WTC11 (cell line): Measurements from ENCODE around the gene PIP4K2C. TPM values are rescaled to one million over a fixed set of nuclear protein-coding genes. Genes with fewer than 3 reads are reported as not detected.

Experiments
- ATAC-seq: fragments of 200-7000 bp; cut with Tn5 transposase; 2 replicates; pipeline ENCODE4 v1.10.0; 2021; ENCODE audit warnings: mild to moderate bottlenecking, moderate library complexity
- CTCF ChIA-PET: fragments of 300-600 bp; sonication (Branson Sonifier 250); formaldehyde crosslinking; loops from one replicate; lab custom pipeline; 2021; ENCODE audit warnings: antibody characterized with exemption; lab: Charles Lee
- POLR2A ChIA-PET: fragments of 350-600 bp; sonication (Branson Sonifier 250); formaldehyde crosslinking; loops from one replicate; lab custom pipeline; 2021; ENCODE audit warnings: antibody characterized with exemption; lab: Charles Lee
- DNase-seq: peaks from one replicate; pipeline ENCODE4 v3.0.0; 2021; ENCODE audit warnings: low spot score
- H3K27ac Mint-ChIP-seq: 2 replicates; pipeline ENCODE4 v1.8.0; 2021; ENCODE audit warnings: mixed read lengths
- H3K27me3 Mint-ChIP-seq: 2 replicates; pipeline ENCODE4 v1.8.0; 2021; ENCODE audit warnings: low read depth, mild to moderate bottlenecking, moderate library complexity, mixed read lengths
- H3K36me3 Mint-ChIP-seq: 2 replicates; pipeline ENCODE4 v1.8.0; 2021; ENCODE audit warnings: mixed read lengths
- H3K4me1 Mint-ChIP-seq: 2 replicates; pipeline ENCODE4 v1.8.0; 2022; ENCODE audit warnings: mixed read lengths
- H3K4me3 Mint-ChIP-seq: 2 replicates; pipeline ENCODE4 v1.8.0; 2021; ENCODE audit warnings: mild to moderate bottlenecking, moderate library complexity, mixed read lengths
- H3K9me3 Mint-ChIP-seq: 2 replicates; pipeline ENCODE4 v1.8.0; 2021; ENCODE audit warnings: mixed read lengths
- ARID4B ChIP-seq: sonication (generic); formaldehyde crosslinking; IDR thresholded peaks from 2 replicates; pipeline ENCODE4 v1.8.0; 2023; ENCODE audit warnings: missing genetic modification reagents, mild to moderate bottlenecking, borderline replicate concordance
- ATF1 ChIP-seq: sonication (generic); formaldehyde crosslinking; IDR thresholded peaks from 2 replicates; pipeline ENCODE4 v1.8.1; 2023; ENCODE audit warnings: mild to moderate bottlenecking, moderate library complexity, missing genetic modification reagents
- ETV6 ChIP-seq: sonication (generic); formaldehyde crosslinking; IDR thresholded peaks from 2 replicates; pipeline ENCODE4 v1.8.1; 2022; ENCODE audit warnings: mild to moderate bottlenecking, missing genetic modification reagents
- FOXP4 ChIP-seq: sonication (generic); formaldehyde crosslinking; IDR thresholded peaks from 2 replicates; pipeline ENCODE4 v1.8.0; 2022; ENCODE audit warnings: mild to moderate bottlenecking, missing genetic modification reagents
- JAZF1 ChIP-seq: fragments of 250-450 bp; sonication (Bioruptor Pico); IDR thresholded peaks from 2 replicates; pipeline ENCODE4 v1.9.0; 2021; ENCODE audit warnings: moderate library complexity, mild to moderate bottlenecking, inconsistent platforms
- MYBL2 ChIP-seq: sonication (generic); formaldehyde crosslinking; IDR thresholded peaks from 2 replicates; pipeline ENCODE4 v1.8.1; 2023; ENCODE audit warnings: mild to moderate bottlenecking, moderate library complexity, missing genetic modification reagents
- NR2C2 ChIP-seq: sonication (generic); formaldehyde crosslinking; IDR thresholded peaks from 2 replicates; pipeline ENCODE4 v1.8.0; 2022; ENCODE audit warnings: mild to moderate bottlenecking, missing genetic modification reagents
- OVOL2 ChIP-seq: fragments of 250-450 bp; sonication (Bioruptor Pico); IDR thresholded peaks from 2 replicates; pipeline ENCODE4 v1.9.0; 2021; ENCODE audit warnings: mild to moderate bottlenecking, borderline replicate concordance
- SMAD3 ChIP-seq: sonication (generic); formaldehyde crosslinking; IDR thresholded peaks from 2 replicates; pipeline ENCODE4 v1.8.0; 2022; ENCODE audit warnings: missing genetic modification reagents, mild to moderate bottlenecking, borderline replicate concordance
- STAT6 ChIP-seq: sonication (generic); formaldehyde crosslinking; conservative IDR thresholded peaks from 2 replicates; pipeline ENCODE4 v1.8.1; 2023; ENCODE audit warnings: mild to moderate bottlenecking, low read depth, missing genetic modification reagents, moderate library complexity
- TEAD1 ChIP-seq: sonication (generic); formaldehyde crosslinking; IDR thresholded peaks from 2 replicates; pipeline ENCODE4 v1.8.0; 2022; ENCODE audit warnings: mild to moderate bottlenecking, missing genetic modification reagents
- USF1 ChIP-seq: sonication (generic); formaldehyde crosslinking; IDR thresholded peaks from 2 replicates; pipeline ENCODE4 v1.8.0; 2022; ENCODE audit warnings: mild to moderate bottlenecking, missing genetic modification reagents
- USF2 ChIP-seq: sonication (generic); formaldehyde crosslinking; IDR thresholded peaks from 2 replicates; pipeline ENCODE4 v1.8.1; 2023; ENCODE audit warnings: mild to moderate bottlenecking, missing genetic modification reagents, moderate library complexity
- ZNF219 ChIP-seq: sonication (generic); formaldehyde crosslinking; IDR thresholded peaks from 2 replicates; pipeline ENCODE4 v1.8.0; 2023; ENCODE audit warnings: missing genetic modification reagents, mild to moderate bottlenecking, borderline replicate concordance
- ZNF425 ChIP-seq: fragments of 250-450 bp; sonication (Bioruptor Pico); conservative IDR thresholded peaks from 2 replicates; pipeline ENCODE4 v1.9.0; 2021; ENCODE audit warnings: mild to moderate bottlenecking
- ZNF532 ChIP-seq: fragments of 250-450 bp; sonication (Bioruptor Pico); IDR thresholded peaks from 2 replicates; pipeline ENCODE4 v1.9.0; 2021; ENCODE audit warnings: mild to moderate bottlenecking, borderline replicate concordance
- ZSCAN18 ChIP-seq: fragments of 250-450 bp; sonication (Bioruptor Pico); IDR thresholded peaks from 2 replicates; pipeline ENCODE4 v2.1.2; 2022; ENCODE audit warnings: mild to moderate bottlenecking, moderate library complexity
- total RNA-seq: library from RNA; stranded (reverse); gene quantifications from 3 replicates; pipeline ENCODE4 v1.2.3, GENCODE V29; 2021

The PIP4K2C gene
- total RNA-seq, 1 experiment from 2014 or later = 25.4 TPM

GRCh38 chr12:57605811-57606311 is 14.9 kb downstream of the PIP4K2C start:
- ChIA-PET POLR2A (interaction anchor here (1.2 kb wide), 1 partner anchor 8 kb away, joined by 3 read pairs; no protein-coding TSS in a partner anchor), CTCF (interaction anchor here (1.0 to 5.0 kb wide), 4 partner anchors 15 to 130 kb away, joined by 3 to 31 read pairs (median 7); partner anchors contain the start of gene B4GALNT1)

More at GRCh38 chr12:57605811-57606311, 14.9 kb downstream of the PIP4K2C start:
- ATAC-seq = no peak
- DNase-seq = no peak
- Mint-ChIP-seq H3K9me3 (no peaks in the 10 kb centered on the region), H3K36me3 (peaks cover 15% of the 10 kb centered on the region), H3K27me3 (peaks cover 6% of the 10 kb centered on the region), H3K4me3 (peak overlapping the region; percentile 85), H3K4me1 (peaks cover 38% of the 10 kb centered on the region), H3K27ac (no peak overlapping the region)
- TF ChIP-seq ETV6 (CRISPR knock-in tag) (no peak), OVOL2 (CRISPR knock-in tag) (no peak), SMAD3 (CRISPR knock-in tag) (no peak), MYBL2 (CRISPR knock-in tag) (no peak), ARID4B (no peak), ZSCAN18 (CRISPR knock-in tag) (no peak), STAT6 (CRISPR knock-in tag) (no peak), USF1 (CRISPR knock-in tag) (no peak), ZNF532 (CRISPR knock-in tag) (no peak), FOXP4 (CRISPR knock-in tag) (no peak), USF2 (CRISPR knock-in tag) (no peak), ZNF425 (CRISPR knock-in tag) (no peak), NR2C2 (CRISPR knock-in tag) (no peak), JAZF1 (CRISPR knock-in tag) (no peak), ATF1 (no peak), ZNF219 (CRISPR knock-in tag) (no peak), TEAD1 (no peak)
